ENCODE results near the gene ZNF423. TPM values are rescaled to one million over a fixed set of nuclear protein-coding genes. Genes with fewer than 3 reads are reported as not detected.

The ZNF423 gene
- polyA plus RNA-seq, 1 donor from 2014 or later: 4.5 TPM

DNA sequence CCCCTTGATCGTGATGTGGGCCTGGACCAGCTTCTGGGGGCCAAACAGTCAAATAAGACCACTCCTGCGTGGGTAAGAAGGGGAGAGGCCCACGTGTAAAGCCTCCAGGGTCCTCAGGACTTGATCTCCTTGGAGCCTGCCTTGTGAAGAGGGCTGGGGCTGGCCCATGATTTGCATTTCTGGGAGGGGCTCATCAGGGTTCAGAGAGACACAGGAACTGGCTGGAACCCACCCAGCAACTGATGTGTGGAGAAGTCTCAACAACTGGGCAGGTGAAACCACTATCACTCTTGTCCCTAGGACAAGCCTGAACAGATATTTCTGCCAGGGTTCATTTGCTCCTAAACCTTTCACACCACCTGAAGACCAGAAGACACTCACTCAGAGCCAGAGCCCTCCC lies 214.7 kb downstream of the ZNF423 start:
- Histone ChIP-seq H3K79me2 (replicated peaks; ENCODE audit: insufficient read depth, low read length) (no peaks in the 10 kb centered on the region), H3F3A (ENCODE audit: insufficient read depth, low read length, poor library complexity, severe bottlenecking) (no peaks in the 10 kb centered on the region), H3K9me3 (ENCODE audit: low read length) (no peaks in the 10 kb centered on the region), H3K4me3 (ENCODE audit: low read length) (no peak overlapping the region), H3K36me3 (ENCODE audit: insufficient read depth, low read length) (no peaks in the 10 kb centered on the region), H4K20me1 (ENCODE audit: insufficient read depth) (no peaks in the 10 kb centered on the region), H3K9ac (ENCODE audit: low read length) (no peak overlapping the region), H3K27ac (ENCODE audit: low read length) (no peak overlapping the region), H3K27me3 (ENCODE audit: insufficient read depth, low read depth, low read length) (no peaks in the 10 kb centered on the region), H3K4me2 (ENCODE audit: low read length) (no peak overlapping the region), H3K9me2 (ENCODE audit: insufficient read depth, low read length) (no peaks in the 10 kb centered on the region), H2AFZ (ENCODE audit: low read depth, low read length) (no peak overlapping the region)
- TF ChIP-seq, protein P1, sequence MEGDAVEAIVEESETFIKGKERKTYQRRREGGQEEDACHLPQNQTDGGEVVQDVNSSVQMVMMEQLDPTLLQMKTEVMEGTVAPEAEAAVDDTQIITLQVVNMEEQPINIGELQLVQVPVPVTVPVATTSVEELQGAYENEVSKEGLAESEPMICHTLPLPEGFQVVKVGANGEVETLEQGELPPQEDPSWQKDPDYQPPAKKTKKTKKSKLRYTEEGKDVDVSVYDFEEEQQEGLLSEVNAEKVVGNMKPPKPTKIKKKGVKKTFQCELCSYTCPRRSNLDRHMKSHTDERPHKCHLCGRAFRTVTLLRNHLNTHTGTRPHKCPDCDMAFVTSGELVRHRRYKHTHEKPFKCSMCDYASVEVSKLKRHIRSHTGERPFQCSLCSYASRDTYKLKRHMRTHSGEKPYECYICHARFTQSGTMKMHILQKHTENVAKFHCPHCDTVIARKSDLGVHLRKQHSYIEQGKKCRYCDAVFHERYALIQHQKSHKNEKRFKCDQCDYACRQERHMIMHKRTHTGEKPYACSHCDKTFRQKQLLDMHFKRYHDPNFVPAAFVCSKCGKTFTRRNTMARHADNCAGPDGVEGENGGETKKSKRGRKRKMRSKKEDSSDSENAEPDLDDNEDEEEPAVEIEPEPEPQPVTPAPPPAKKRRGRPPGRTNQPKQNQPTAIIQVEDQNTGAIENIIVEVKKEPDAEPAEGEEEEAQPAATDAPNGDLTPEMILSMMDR (IDR thresholded peaks at IDR 0.05; ENCODE audit: poor library complexity, severe bottlenecking): no peak
- TF ChIP-seq POLR2AphosphoS5 (IDR thresholded peaks at IDR 0.05) (no peak), SMC3 (conservative IDR thresholded peaks at IDR 0.05; ENCODE audit: poor library complexity) (no peak), RAD21 (conservative IDR thresholded peaks at IDR 0.05) (no peak), EP300 (conservative IDR thresholded peaks at IDR 0.05; ENCODE audit: poor library complexity, severe bottlenecking) (no peak), TAF1 (IDR thresholded peaks at IDR 0.05; ENCODE audit: low read depth) (no peak), EZH2 (IDR thresholded peaks at IDR 0.05; ENCODE audit: borderline replicate concordance, insufficient read depth, low read length, poor library complexity, severe bottlenecking) (no peak), MXI1 (conservative IDR thresholded peaks at IDR 0.05; ENCODE audit: poor library complexity, severe bottlenecking) (no peak)
- TF ChIP-seq, protein P2, sequence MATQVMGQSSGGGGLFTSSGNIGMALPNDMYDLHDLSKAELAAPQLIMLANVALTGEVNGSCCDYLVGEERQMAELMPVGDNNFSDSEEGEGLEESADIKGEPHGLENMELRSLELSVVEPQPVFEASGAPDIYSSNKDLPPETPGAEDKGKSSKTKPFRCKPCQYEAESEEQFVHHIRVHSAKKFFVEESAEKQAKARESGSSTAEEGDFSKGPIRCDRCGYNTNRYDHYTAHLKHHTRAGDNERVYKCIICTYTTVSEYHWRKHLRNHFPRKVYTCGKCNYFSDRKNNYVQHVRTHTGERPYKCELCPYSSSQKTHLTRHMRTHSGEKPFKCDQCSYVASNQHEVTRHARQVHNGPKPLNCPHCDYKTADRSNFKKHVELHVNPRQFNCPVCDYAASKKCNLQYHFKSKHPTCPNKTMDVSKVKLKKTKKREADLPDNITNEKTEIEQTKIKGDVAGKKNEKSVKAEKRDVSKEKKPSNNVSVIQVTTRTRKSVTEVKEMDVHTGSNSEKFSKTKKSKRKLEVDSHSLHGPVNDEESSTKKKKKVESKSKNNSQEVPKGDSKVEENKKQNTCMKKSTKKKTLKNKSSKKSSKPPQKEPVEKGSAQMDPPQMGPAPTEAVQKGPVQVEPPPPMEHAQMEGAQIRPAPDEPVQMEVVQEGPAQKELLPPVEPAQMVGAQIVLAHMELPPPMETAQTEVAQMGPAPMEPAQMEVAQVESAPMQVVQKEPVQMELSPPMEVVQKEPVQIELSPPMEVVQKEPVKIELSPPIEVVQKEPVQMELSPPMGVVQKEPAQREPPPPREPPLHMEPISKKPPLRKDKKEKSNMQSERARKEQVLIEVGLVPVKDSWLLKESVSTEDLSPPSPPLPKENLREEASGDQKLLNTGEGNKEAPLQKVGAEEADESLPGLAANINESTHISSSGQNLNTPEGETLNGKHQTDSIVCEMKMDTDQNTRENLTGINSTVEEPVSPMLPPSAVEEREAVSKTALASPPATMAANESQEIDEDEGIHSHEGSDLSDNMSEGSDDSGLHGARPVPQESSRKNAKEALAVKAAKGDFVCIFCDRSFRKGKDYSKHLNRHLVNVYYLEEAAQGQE (IDR thresholded peaks at IDR 0.05; ENCODE audit: borderline replicate concordance): no peak

DNA sequence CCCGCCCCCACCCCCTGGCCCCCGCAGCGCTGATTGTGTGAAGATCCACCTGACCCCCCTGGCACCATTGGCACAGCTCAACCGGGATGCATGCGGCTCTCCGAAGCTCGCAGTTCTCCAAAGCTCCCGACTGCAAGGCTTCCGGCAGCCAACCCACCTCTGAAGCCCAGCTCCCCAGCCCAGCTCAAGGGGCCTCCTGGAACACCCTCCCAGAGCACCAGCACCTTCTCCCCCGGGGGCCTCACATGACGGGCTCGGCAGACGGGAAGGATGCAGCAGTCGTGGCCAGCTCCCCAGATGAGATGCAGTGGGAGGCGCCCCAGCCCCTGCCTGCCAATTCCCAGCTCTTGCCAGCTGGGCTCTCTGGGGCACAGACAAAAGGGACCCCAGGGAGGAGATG lies 215.3 kb downstream of the ZNF423 start:
- Histone ChIP-seq H3K4me3 (ENCODE audit: low read length) (no peak overlapping the region), H3K36me3 (ENCODE audit: insufficient read depth, low read length) (no peaks in the 10 kb centered on the region), H3K27ac (ENCODE audit: low read length) (no peak overlapping the region), H3K9me2 (ENCODE audit: insufficient read depth, low read length) (no peaks in the 10 kb centered on the region), H3K9me3 (ENCODE audit: low read length) (no peaks in the 10 kb centered on the region), H3F3A (ENCODE audit: insufficient read depth, low read length, poor library complexity, severe bottlenecking) (no peaks in the 10 kb centered on the region), H3K79me2 (replicated peaks; ENCODE audit: insufficient read depth, low read length) (no peaks in the 10 kb centered on the region), H3K9ac (ENCODE audit: low read length) (no peak overlapping the region), H3K27me3 (ENCODE audit: insufficient read depth, low read depth, low read length) (no peaks in the 10 kb centered on the region), H2AFZ (ENCODE audit: low read depth, low read length) (no peak overlapping the region), H4K20me1 (ENCODE audit: insufficient read depth) (no peaks in the 10 kb centered on the region), H3K4me2 (ENCODE audit: low read length) (no peak overlapping the region)
- TF ChIP-seq POLR2AphosphoS5 (IDR thresholded peaks at IDR 0.05) (no peak), RAD21 (conservative IDR thresholded peaks at IDR 0.05) (no peak), EP300 (conservative IDR thresholded peaks at IDR 0.05; ENCODE audit: poor library complexity, severe bottlenecking) (no peak), EZH2 (IDR thresholded peaks at IDR 0.05; ENCODE audit: borderline replicate concordance, insufficient read depth, low read length, poor library complexity, severe bottlenecking) (no peak), SMC3 (conservative IDR thresholded peaks at IDR 0.05; ENCODE audit: poor library complexity) (no peak), MXI1 (conservative IDR thresholded peaks at IDR 0.05; ENCODE audit: poor library complexity, severe bottlenecking) (no peak), TAF1 (IDR thresholded peaks at IDR 0.05; ENCODE audit: low read depth) (no peak)
- TF ChIP-seq, protein P1 (IDR thresholded peaks at IDR 0.05; ENCODE audit: poor library complexity, severe bottlenecking): no peak
- TF ChIP-seq, protein P2 (IDR thresholded peaks at IDR 0.05; ENCODE audit: borderline replicate concordance): no peak
